Panc1 (cell line): ENCODE data around the gene PRKCA.

Experiments used
- CTCF ChIP-seq: fragments of 450-650 bp; IDR thresholded peaks from 2 replicates; pipeline ENCODE4 v1.5.1; 2017; ENCODE audit warnings: mild to moderate bottlenecking
- POLR2AphosphoS5 ChIP-seq: IDR thresholded peaks from 2 replicates; pipeline ENCODE4 v1.6.1; 2012; ENCODE audit warnings: mild to moderate bottlenecking, low read depth, low read length, moderate library complexity
- SIN3A ChIP-seq: IDR thresholded peaks from 2 replicates; pipeline ENCODE4 v1.6.1; 2012; ENCODE audit warnings: low read depth, mild to moderate bottlenecking, low read length, moderate library complexity, borderline replicate concordance; ENCODE audit not compliant: insufficient read depth
- TCF7L2 ChIP-seq: IDR thresholded peaks from 2 replicates; pipeline ENCODE4 v1.6.1; 2011; ENCODE audit warnings: mild to moderate bottlenecking, low read depth, low read length, inconsistent platforms

- TF ChIP-seq CTCF = no peak
- TF ChIP-seq TCF7L2 = no peak
- TF ChIP-seq POLR2AphosphoS5 = no peak
- TF ChIP-seq SIN3A = no peak
Observed at GRCh38 chr17:66353937-66354401, 51.6 kb downstream of the PRKCA start.
